Activated naive CD4-positive, alpha-beta T cell treated with anti-CD3 and anti-CD28 coated beads, Interleukin-2, amount 10 ng/mL, durations not matched to agents 7 days and 5 days (primary cell): ENCODE results near the gene ATXN10.

ENCODE experiments used
- CTCF ChIA-PET: fragments of 350-600 bp; sonication (Branson Sonifier 250); formaldehyde crosslinking; loops from one replicate; lab custom pipeline; 2021; ENCODE audit warnings: antibody characterized with exemption; lab: Charles Lee
- DNase-seq: peaks from one replicate; pipeline ENCODE4 v3.0.0-alpha.2; 2020
- H3K27ac Mint-ChIP-seq: one replicate; pipeline ENCODE4 v1.8.0; 2021; ENCODE audit warnings: mild to moderate bottlenecking, moderate library complexity, mixed read lengths
- H3K27me3 Mint-ChIP-seq: one replicate; pipeline ENCODE4 v1.8.0; 2021; ENCODE audit warnings: mild to moderate bottlenecking, mixed read lengths
- H3K36me3 Mint-ChIP-seq: one replicate; pipeline ENCODE4 v1.8.0; 2021; ENCODE audit warnings: mixed read lengths
- H3K4me1 Mint-ChIP-seq: one replicate; pipeline ENCODE4 v1.8.0; 2021; ENCODE audit warnings: mixed read lengths
- H3K4me3 Mint-ChIP-seq: one replicate; pipeline ENCODE4 v1.8.0; 2021; ENCODE audit warnings: mild to moderate bottlenecking, moderate library complexity, mixed read lengths
- H3K9me3 Mint-ChIP-seq: one replicate; pipeline ENCODE4 v1.8.0; 2021; ENCODE audit warnings: mixed read lengths

The ATXN10 gene

DNA sequence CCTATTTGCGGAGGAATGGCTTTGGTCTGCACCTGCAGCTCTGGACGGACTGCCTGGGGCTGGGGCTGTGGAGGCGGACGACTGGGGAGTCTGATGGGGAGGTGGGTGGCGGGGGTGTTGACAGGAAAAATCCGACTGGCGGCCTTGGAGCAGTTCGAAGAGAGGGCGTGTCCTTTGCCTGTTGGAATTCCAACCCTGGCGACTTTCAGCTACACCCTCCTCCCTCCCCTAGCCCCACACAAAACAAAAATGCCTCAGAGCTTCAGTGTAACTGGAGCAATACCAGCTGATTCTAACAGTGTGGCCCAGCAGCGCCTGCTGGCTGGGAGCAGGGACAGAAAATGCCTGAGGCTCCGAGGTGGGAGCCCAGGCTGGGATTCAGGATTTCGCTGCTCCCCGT is 85.4 kb downstream of the ATXN10 start:
- H3K36me3 Mint-ChIP-seq = peaks cover 6% of the 10 kb centered on the region
- no peak for DNase-seq
- no peak overlapping the region for H3K4me3 Mint-ChIP-seq
- no peaks in the 10 kb centered on the region for H3K9me3 Mint-ChIP-seq
- no peak overlapping the region for H3K27ac Mint-ChIP-seq
- no peaks in the 10 kb centered on the region for H3K27me3 Mint-ChIP-seq
- CTCF ChIA-PET = no interaction called here
- no peaks in the 10 kb centered on the region for H3K4me1 Mint-ChIP-seq

DNA sequence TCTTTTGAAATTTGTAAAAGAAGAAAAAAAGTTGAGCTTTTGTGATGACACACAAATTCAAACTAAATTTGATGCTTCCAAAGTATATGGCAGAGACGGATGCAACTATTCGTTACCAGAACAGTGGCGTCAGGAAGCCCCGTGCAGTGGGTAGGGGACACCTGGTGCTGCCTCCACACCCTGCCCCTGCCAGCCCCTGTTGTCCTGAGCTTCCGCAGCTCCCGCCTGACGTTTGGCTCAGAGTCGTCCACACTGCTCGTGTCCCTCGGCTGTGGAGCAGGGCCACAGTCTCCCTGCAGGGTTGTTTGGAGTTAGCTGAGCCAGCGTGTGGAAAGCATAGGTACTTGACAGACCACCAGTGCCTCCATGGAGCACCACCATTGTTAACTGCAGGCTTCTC is 86.3 kb downstream of the ATXN10 start:
- H3K4me1 Mint-ChIP-seq = no peaks in the 10 kb centered on the region
- no peak for DNase-seq
- no peak overlapping the region for H3K27ac Mint-ChIP-seq
- no peaks in the 10 kb centered on the region for H3K9me3 Mint-ChIP-seq
- peaks cover 6% of the 10 kb centered on the region for H3K36me3 Mint-ChIP-seq
- CTCF ChIA-PET = no interaction called here
- no peaks in the 10 kb centered on the region for H3K27me3 Mint-ChIP-seq
- no peak overlapping the region for H3K4me3 Mint-ChIP-seq

- no peak overlapping the region for H3K4me3 Mint-ChIP-seq
These were observed 87.0 kb downstream of the ATXN10 start for GRCh38 chr22:45758603-45759002.

DNA sequence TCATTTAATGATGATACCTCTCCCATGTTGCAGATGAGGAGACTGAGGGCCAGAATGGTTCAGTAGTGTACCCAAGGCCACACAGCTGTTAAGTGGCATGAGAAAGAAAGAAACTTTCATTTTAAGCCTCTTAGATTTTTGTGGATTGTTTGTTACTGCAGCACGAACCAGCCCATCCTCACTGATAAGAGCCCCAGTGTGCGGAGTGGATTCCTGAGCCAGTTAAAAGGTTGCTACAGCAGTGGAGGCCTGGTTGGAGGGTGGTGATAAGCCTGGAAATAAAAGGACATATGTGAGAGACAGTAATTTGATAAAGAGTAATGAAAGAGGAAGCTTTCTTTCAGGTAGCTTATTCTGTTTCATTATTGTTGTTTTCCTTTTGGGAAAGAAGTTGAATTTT is 89.0 kb downstream of the ATXN10 start:
- Mint-ChIP-seq H3K27me3 (no peaks in the 10 kb centered on the region), H3K9me3 (no peaks in the 10 kb centered on the region), H3K27ac (no peak overlapping the region), H3K4me3 (no peak overlapping the region), H3K36me3 (peaks cover 6% of the 10 kb centered on the region), H3K4me1 (peaks cover 7% of the 10 kb centered on the region)
- no peak for DNase-seq
- CTCF ChIA-PET = no interaction called here

More at GRCh38 chr22:45758603-45759002, 87.0 kb downstream of the ATXN10 start:
- CTCF ChIA-PET = no interaction called here
- Mint-ChIP-seq H3K9me3 (no peaks in the 10 kb centered on the region), H3K36me3 (peaks cover 6% of the 10 kb centered on the region), H3K4me1 (no peaks in the 10 kb centered on the region), H3K27me3 (no peaks in the 10 kb centered on the region), H3K27ac (no peak overlapping the region)
- DNase-seq = no peak

GRCh38 chr22:45762545-45763235 is 91.1 kb downstream of the ATXN10 start:
- no peak overlapping the region for H3K27ac Mint-ChIP-seq
- no peaks in the 10 kb centered on the region for H3K27me3 Mint-ChIP-seq
- no peak for DNase-seq
- peaks cover 3% of the 10 kb centered on the region for H3K36me3 Mint-ChIP-seq
- H3K4me1 Mint-ChIP-seq = peaks cover 7% of the 10 kb centered on the region
- CTCF ChIA-PET = no interaction called here
- H3K4me3 Mint-ChIP-seq = no peak overlapping the region
- no peaks in the 10 kb centered on the region for H3K9me3 Mint-ChIP-seq

DNA sequence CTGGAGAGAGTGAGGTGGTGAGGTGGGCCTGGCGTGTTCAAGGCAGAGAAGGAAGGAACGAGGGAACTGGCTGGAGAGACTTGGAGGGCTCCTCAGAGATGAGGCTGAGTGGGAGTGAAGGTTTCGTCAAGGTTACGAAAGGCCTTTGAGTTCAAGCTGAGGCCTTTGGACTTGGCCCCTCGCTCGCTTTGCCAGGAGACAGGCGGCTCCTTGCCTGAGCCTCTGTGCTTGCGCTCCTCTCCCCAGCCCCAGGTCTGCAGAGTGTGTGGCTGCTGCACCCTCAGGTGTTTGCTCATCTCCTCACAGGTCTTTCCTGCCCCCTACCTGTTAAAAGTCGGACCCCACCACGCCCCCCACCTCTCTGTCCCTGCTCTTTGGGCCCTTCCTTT is 91.6 kb downstream of the ATXN10 start:
- no peaks in the 10 kb centered on the region for H3K27me3 Mint-ChIP-seq
- peaks cover 3% of the 10 kb centered on the region for H3K36me3 Mint-ChIP-seq
- no peak overlapping the region for H3K27ac Mint-ChIP-seq
- DNase-seq = no peak
- peaks cover 7% of the 10 kb centered on the region for H3K4me1 Mint-ChIP-seq
- H3K4me3 Mint-ChIP-seq = no peak overlapping the region
- no peaks in the 10 kb centered on the region for H3K9me3 Mint-ChIP-seq
- CTCF ChIA-PET = no interaction called here

DNA sequence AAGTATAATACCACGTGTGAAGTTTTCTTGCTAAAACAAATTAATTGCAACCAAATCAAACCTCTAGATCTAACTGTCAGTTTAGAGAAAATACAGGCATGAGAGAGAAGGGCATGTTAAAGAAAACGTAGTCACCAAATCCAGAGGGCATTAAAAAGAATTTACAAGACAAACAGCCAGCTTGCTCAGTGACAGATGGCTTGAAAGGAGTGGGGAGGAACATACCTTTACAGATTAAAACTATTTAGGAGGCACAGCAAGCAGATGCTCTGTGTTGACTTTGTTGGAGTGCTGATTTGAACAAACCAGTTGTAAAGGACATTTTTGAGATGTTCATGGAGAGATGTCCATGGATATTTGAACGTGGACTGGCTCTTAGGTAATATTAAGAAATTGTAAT is 96.9 kb downstream of the ATXN10 start:
- no peak overlapping the region for H3K4me3 Mint-ChIP-seq
- H3K4me1 Mint-ChIP-seq = peaks cover 7% of the 10 kb centered on the region
- H3K27me3 Mint-ChIP-seq = no peaks in the 10 kb centered on the region
- no peak for DNase-seq
- peaks cover 7% of the 10 kb centered on the region for H3K36me3 Mint-ChIP-seq
- CTCF ChIA-PET = no interaction called here
- no peaks in the 10 kb centered on the region for H3K9me3 Mint-ChIP-seq
- no peak overlapping the region for H3K27ac Mint-ChIP-seq

DNA sequence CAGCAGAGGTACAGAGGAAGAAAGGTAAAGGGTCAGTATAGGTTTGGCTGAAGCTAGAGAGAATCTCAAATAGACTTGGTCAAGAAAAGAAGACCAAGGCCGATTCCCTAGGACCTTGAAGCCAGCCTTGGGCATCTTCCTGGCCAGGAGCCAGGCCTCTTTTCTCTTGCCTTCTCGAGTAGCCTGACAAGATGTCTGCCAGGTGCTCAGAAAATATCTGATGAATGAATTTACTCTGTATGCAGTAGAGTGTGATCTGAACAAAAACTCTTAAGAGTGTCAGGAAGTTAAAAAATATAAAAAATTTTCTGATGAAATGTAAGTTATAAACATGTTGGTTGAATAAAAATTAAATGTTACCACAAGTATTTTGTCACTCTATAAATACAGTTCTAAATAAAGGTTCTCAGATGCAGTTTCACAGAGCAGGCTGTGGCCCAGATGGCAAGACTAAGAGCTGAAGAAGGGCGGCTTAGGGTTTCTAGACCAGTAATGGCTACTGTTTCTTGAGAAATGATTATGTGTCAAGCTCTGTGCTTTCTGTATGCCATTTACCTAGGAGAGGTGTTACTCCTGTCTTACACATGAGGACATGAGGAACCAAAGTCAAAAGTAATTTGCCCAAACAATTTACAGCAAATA is 98.1 kb downstream of the ATXN10 start:
- DNase-seq = no peak
- Mint-ChIP-seq H3K9me3 (no peaks in the 10 kb centered on the region), H3K4me1 (no peaks in the 10 kb centered on the region), H3K36me3 (peaks cover 7% of the 10 kb centered on the region), H3K27ac (no peak overlapping the region), H3K27me3 (no peaks in the 10 kb centered on the region), H3K4me3 (no peak overlapping the region)
- CTCF ChIA-PET = no interaction called here

DNA sequence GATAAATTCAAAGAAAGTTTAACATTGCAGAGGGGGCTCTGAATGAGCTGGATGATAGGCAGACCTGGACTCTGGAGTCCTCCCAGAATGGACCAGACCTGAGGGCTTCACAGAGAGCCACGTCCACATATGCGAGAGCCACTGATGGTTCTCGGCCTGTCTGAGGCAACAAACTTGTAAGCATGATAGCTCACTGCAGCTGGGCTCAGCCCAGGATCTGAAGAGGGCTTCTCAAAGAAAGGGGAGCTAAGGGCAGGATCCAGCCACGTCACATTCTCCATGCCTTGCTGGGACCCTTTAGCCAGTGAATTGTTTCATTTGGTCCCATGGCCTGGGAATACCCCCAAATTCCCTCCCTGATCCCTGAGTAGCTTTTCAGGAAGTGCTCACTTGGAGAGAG is 98.9 kb downstream of the ATXN10 start:
- DNase-seq = no peak
- Mint-ChIP-seq H3K27me3 (no peaks in the 10 kb centered on the region), H3K27ac (no peak overlapping the region), H3K9me3 (no peaks in the 10 kb centered on the region), H3K4me3 (no peak overlapping the region), H3K36me3 (peaks cover 7% of the 10 kb centered on the region), H3K4me1 (no peaks in the 10 kb centered on the region)
- CTCF ChIA-PET = no interaction called here

- H3K4me3 Mint-ChIP-seq = no peak overlapping the region
- H3K27ac Mint-ChIP-seq = no peak overlapping the region
- H3K27me3 Mint-ChIP-seq = no peaks in the 10 kb centered on the region
- no peak for DNase-seq
- CTCF ChIA-PET = no interaction called here
- no peaks in the 10 kb centered on the region for H3K9me3 Mint-ChIP-seq
- H3K4me1 Mint-ChIP-seq = no peaks in the 10 kb centered on the region
- peaks cover 7% of the 10 kb centered on the region for H3K36me3 Mint-ChIP-seq
These were observed 99.4 kb downstream of the ATXN10 start for GRCh38 chr22:45771057-45771456.

- Mint-ChIP-seq H3K4me1 (no peaks in the 10 kb centered on the region), H3K27ac (no peak overlapping the region), H3K9me3 (no peaks in the 10 kb centered on the region), H3K36me3 (peaks cover 7% of the 10 kb centered on the region), H3K4me3 (no peak overlapping the region), H3K27me3 (no peaks in the 10 kb centered on the region)
- CTCF ChIA-PET = no interaction called here
- no peak for DNase-seq
These were observed 100.1 kb downstream of the ATXN10 start for GRCh38 chr22:45771711-45772110.

GRCh38 chr22:45772743-45773142 is 101.1 kb downstream of the ATXN10 start:
- Mint-ChIP-seq H3K27ac (no peak overlapping the region), H3K4me3 (no peak overlapping the region), H3K4me1 (no peaks in the 10 kb centered on the region), H3K36me3 (peaks cover 7% of the 10 kb centered on the region), H3K27me3 (no peaks in the 10 kb centered on the region), H3K9me3 (no peaks in the 10 kb centered on the region)
- no peak for DNase-seq
- CTCF ChIA-PET = no interaction called here

DNA sequence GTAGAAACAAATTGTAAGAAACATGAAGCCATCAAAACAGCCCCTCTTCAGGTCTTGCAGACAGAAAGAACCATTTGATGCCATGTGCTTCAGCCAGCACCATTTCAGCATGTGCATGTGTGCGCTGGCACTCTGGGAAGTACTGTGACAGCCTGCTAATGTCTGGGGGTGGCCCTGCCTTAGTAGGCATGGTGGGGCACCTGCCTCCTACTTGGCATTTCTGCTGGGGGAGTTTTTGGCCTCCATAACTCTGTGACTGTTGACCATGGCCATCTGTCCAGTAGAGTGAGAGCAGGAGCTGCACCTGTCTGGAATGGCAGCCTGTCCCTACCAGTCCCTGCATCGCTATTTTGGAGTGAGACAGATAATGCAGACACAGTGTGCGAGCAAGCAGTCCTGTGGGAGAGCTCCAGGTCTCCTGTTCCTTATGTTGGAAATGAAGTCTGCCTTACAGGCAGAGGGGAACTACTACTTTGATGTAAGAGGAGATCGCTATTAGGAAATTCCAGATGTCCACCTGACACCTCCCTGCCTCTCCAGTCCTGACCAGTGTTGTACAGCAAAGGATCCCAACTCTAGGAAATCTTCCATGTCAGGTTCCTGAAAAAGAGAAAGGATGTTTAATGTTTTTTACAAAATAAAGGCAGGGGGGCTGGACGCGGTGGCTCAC is 102.5 kb downstream of the ATXN10 start:
- CTCF ChIA-PET = no interaction called here
- no peak overlapping the region for H3K27ac Mint-ChIP-seq
- H3K4me3 Mint-ChIP-seq = no peak overlapping the region
- peaks cover 7% of the 10 kb centered on the region for H3K36me3 Mint-ChIP-seq
- no peaks in the 10 kb centered on the region for H3K9me3 Mint-ChIP-seq
- H3K27me3 Mint-ChIP-seq = no peaks in the 10 kb centered on the region
- H3K4me1 Mint-ChIP-seq = no peaks in the 10 kb centered on the region
- no peak for DNase-seq

- H3K27me3 Mint-ChIP-seq = no peaks in the 10 kb centered on the region
- no peak overlapping the region for H3K4me3 Mint-ChIP-seq
- no peak overlapping the region for H3K27ac Mint-ChIP-seq
- H3K36me3 Mint-ChIP-seq = peaks cover 8% of the 10 kb centered on the region
- CTCF ChIA-PET = no interaction called here
- DNase-seq = no peak
- H3K4me1 Mint-ChIP-seq = no peaks in the 10 kb centered on the region
- H3K9me3 Mint-ChIP-seq = no peaks in the 10 kb centered on the region
These were observed 103.4 kb downstream of the ATXN10 start for GRCh38 chr22:45775062-45775461.
